Calu3 (cell line): ENCODE data around the gene TNNT2. TPM values are rescaled to one million over a fixed set of nuclear protein-coding genes. Genes with fewer than 3 reads are reported as not detected.

Experiments used
- BruUV-seq: library from RNA; stranded (reverse); fragments of 400-500 nt; replicated peaks from 2 replicates; lab custom pipeline; 2021; lab: Mats Ljungman, UMichigan
- CTCF ChIA-PET: fragments of 300-600 bp; sonication (Branson Sonifier 250); formaldehyde crosslinking; loops from one replicate; lab custom pipeline; 2022; ENCODE audit warnings: antibody characterized with exemption; lab: Charles Lee
- DNase-seq: peaks from one replicate; pipeline ENCODE4 v3.0.0; 2022
- H3K27ac Mint-ChIP-seq: one replicate; pipeline ENCODE4 v1.8.0; 2022; ENCODE audit warnings: mixed read lengths; ENCODE audit not compliant: unreplicated experiment
- H3K27me3 Mint-ChIP-seq: one replicate; pipeline ENCODE4 v1.8.0; 2022; ENCODE audit warnings: mixed read lengths; ENCODE audit not compliant: unreplicated experiment
- H3K36me3 Mint-ChIP-seq: one replicate; pipeline ENCODE4 v1.8.0; 2022; ENCODE audit warnings: mild to moderate bottlenecking, moderate library complexity, mixed read lengths; ENCODE audit not compliant: insufficient read depth, unreplicated experiment
- H3K4me1 Mint-ChIP-seq: one replicate; pipeline ENCODE4 v1.8.0; 2022; ENCODE audit warnings: mild to moderate bottlenecking, low read depth, mixed read lengths; ENCODE audit not compliant: unreplicated experiment
- H3K4me3 Mint-ChIP-seq: one replicate; pipeline ENCODE4 v1.8.0; 2022; ENCODE audit warnings: mild to moderate bottlenecking, low read depth, moderate library complexity, mixed read lengths; ENCODE audit not compliant: unreplicated experiment
- H3K9me3 Mint-ChIP-seq: one replicate; pipeline ENCODE4 v1.8.0; 2022; ENCODE audit warnings: low read depth, mixed read lengths; ENCODE audit not compliant: unreplicated experiment
- intact Hi-C: fragments of 100-400 bp; cut with micrococcal nuclease; formaldehyde crosslinking; loops from one replicate; pipeline ENCODE4 v1.10.0; 2022; ENCODE audit not compliant: unreplicated experiment
- total RNA-seq: library from RNA; stranded (reverse); gene quantifications from 2 replicates; pipeline ENCODE4 v1.2.3, GENCODE V29; 2022
- TF ChIP-seq, protein P1 (sequence below): fragments of 200-600 bp; IDR thresholded peaks from one replicate; pipeline ENCODE4 v1.8.0; 2022; ENCODE audit warnings: antibody characterized with exemption; ENCODE audit not compliant: unreplicated experiment

Gene TNNT2
- total RNA-seq, 1 experiment from 2014 or later: 1.4 TPM

DNA sequence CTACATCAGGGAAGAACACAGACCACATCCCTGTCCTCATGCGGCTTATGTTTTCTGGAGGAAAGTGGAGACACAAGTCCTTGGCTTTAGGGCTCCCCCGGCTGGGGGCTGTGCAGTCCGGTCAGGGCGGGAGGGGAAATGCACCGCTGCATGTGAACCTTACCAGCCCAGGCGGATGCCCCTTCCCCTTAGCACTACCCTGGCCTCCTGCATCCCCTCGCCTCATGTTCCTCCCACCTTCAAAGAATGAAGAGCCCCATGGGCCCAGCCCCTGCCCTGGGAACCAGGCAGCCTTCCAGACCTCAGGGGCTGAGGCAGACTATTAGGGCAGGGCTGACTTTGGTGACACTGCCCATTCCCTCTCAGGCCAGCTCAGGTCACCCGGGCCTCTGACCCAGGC, 45.5 kb downstream of the TNNT2 start:
- peaks cover 56% of the 10 kb centered on the region for H3K27me3 Mint-ChIP-seq
- CTCF ChIA-PET: no interaction called here
- no peaks in the 10 kb centered on the region for H3K4me1 Mint-ChIP-seq
- intact Hi-C loops: no loop called here
- TF ChIP-seq, protein P1, sequence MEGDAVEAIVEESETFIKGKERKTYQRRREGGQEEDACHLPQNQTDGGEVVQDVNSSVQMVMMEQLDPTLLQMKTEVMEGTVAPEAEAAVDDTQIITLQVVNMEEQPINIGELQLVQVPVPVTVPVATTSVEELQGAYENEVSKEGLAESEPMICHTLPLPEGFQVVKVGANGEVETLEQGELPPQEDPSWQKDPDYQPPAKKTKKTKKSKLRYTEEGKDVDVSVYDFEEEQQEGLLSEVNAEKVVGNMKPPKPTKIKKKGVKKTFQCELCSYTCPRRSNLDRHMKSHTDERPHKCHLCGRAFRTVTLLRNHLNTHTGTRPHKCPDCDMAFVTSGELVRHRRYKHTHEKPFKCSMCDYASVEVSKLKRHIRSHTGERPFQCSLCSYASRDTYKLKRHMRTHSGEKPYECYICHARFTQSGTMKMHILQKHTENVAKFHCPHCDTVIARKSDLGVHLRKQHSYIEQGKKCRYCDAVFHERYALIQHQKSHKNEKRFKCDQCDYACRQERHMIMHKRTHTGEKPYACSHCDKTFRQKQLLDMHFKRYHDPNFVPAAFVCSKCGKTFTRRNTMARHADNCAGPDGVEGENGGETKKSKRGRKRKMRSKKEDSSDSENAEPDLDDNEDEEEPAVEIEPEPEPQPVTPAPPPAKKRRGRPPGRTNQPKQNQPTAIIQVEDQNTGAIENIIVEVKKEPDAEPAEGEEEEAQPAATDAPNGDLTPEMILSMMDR: no peak
- BruUV-seq: no TSS peak
- no peaks in the 10 kb centered on the region for H3K36me3 Mint-ChIP-seq
- H3K4me3 Mint-ChIP-seq: no peak overlapping the region
- H3K27ac Mint-ChIP-seq: no peak overlapping the region
- DNase-seq: no peak
- no peaks in the 10 kb centered on the region for H3K9me3 Mint-ChIP-seq

- TF ChIP-seq, protein P1: no peak
- H3K27me3 Mint-ChIP-seq: peaks cover 56% of the 10 kb centered on the region
- no peak overlapping the region for H3K27ac Mint-ChIP-seq
- intact Hi-C loops: no loop called here
- H3K36me3 Mint-ChIP-seq: no peaks in the 10 kb centered on the region
- H3K4me3 Mint-ChIP-seq: no peak overlapping the region
- H3K9me3 Mint-ChIP-seq: no peaks in the 10 kb centered on the region
- BruUV-seq: no TSS peak
- no peak for DNase-seq
- no peaks in the 10 kb centered on the region for H3K4me1 Mint-ChIP-seq
- CTCF ChIA-PET: no interaction called here
Observed at GRCh38 chr1:201331166-201331565, 46.3 kb downstream of the TNNT2 start.

- H3K36me3 Mint-ChIP-seq: no peaks in the 10 kb centered on the region
- no peak for DNase-seq
- peaks cover 58% of the 10 kb centered on the region for H3K27me3 Mint-ChIP-seq
- H3K9me3 Mint-ChIP-seq: no peaks in the 10 kb centered on the region
- H3K27ac Mint-ChIP-seq: no peak overlapping the region
- CTCF ChIA-PET: no interaction called here
- H3K4me3 Mint-ChIP-seq: no peak overlapping the region
- H3K4me1 Mint-ChIP-seq: no peaks in the 10 kb centered on the region
- no TSS peak for BruUV-seq
- intact Hi-C loops: no loop called here
- TF ChIP-seq, protein P1: no peak
Observed at GRCh38 chr1:201330541-201330940, 46.9 kb downstream of the TNNT2 start.

DNA sequence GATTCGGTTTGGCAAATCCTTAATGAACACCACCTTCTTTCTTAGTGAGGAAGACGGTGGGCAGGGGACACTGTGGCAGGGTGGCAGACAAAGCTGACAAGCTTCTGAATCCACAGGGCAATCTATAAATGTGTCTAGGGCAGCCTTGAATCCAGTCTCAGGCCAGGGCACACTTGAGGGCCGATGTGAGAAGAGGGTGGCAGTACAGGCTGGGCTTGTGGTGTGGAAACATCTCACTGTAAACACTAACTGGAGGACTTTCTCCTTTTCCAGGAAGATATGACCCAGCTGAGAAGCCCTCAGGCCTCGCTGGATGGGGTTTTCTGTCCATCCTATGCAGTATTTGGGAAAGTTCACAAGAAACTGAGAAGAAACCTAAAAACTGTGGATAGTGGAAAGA, 47.7 kb downstream of the TNNT2 start:
- CTCF ChIA-PET: no interaction called here
- H3K36me3 Mint-ChIP-seq: no peaks in the 10 kb centered on the region
- no peaks in the 10 kb centered on the region for H3K9me3 Mint-ChIP-seq

More for the DNA sequence above, 47.7 kb downstream of the TNNT2 start:
- H3K27ac Mint-ChIP-seq: no peak overlapping the region
- TF ChIP-seq, protein P1: no peak
- peaks cover 65% of the 10 kb centered on the region for H3K27me3 Mint-ChIP-seq
- H3K4me3 Mint-ChIP-seq: no peak overlapping the region
- intact Hi-C loops: no loop called here
- H3K4me1 Mint-ChIP-seq: no peaks in the 10 kb centered on the region
- no peak for DNase-seq
- no TSS peak for BruUV-seq
